ENCODE results near the gene LRRC23. TPM values are rescaled to one million over a fixed set of nuclear protein-coding genes. Genes with fewer than 3 reads are reported as not detected.
A peak's percentile ranks its signal among the peaks of the same experiment; 100 is the strongest.

The LRRC23 gene
- total and polyA plus RNA-seq, 2 of the 13 experiments (the other 11 are each of a cell fraction or from before 2014, with no cell fraction given), result 6.0 to 7.8 TPM

- TF ChIP-seq DMAP1 (CRISPR knock-in tag; IDR thresholded peaks at IDR 0.05) (peak; percentile 59; the same call in 1 of the 2 replicates), MED1 (CRISPR knock-in tag; IDR thresholded peaks at IDR 0.05) (peak; percentile 42; the same call in 1 of the 2 replicates), SP1 (IDR thresholded peaks at IDR 0.05) (no peak), SP1 (CRISPR knock-in tag; IDR thresholded peaks at IDR 0.05) (0 out of 2 replicates have a peak, but pooled peaks have one; percentile 15), ZNF318 (CRISPR knock-in tag; IDR thresholded peaks at IDR 0.05) (no peak), PPARG (CRISPR knock-in tag; conservative IDR thresholded peaks at IDR 0.05) (no peak), ARID2 (CRISPR knock-in tag; IDR thresholded peaks at IDR 0.05; ENCODE audit: borderline replicate concordance) (no peak), RAD21 (CRISPR knock-in tag; IDR thresholded peaks at IDR 0.05) (0 out of 2 replicates have a peak, but pooled peaks have one; percentile 62), ZNF674 (CRISPR knock-in tag; IDR thresholded peaks at IDR 0.05; ENCODE audit: low read depth) (no peak)
- TF ChIP-seq, protein P1, sequence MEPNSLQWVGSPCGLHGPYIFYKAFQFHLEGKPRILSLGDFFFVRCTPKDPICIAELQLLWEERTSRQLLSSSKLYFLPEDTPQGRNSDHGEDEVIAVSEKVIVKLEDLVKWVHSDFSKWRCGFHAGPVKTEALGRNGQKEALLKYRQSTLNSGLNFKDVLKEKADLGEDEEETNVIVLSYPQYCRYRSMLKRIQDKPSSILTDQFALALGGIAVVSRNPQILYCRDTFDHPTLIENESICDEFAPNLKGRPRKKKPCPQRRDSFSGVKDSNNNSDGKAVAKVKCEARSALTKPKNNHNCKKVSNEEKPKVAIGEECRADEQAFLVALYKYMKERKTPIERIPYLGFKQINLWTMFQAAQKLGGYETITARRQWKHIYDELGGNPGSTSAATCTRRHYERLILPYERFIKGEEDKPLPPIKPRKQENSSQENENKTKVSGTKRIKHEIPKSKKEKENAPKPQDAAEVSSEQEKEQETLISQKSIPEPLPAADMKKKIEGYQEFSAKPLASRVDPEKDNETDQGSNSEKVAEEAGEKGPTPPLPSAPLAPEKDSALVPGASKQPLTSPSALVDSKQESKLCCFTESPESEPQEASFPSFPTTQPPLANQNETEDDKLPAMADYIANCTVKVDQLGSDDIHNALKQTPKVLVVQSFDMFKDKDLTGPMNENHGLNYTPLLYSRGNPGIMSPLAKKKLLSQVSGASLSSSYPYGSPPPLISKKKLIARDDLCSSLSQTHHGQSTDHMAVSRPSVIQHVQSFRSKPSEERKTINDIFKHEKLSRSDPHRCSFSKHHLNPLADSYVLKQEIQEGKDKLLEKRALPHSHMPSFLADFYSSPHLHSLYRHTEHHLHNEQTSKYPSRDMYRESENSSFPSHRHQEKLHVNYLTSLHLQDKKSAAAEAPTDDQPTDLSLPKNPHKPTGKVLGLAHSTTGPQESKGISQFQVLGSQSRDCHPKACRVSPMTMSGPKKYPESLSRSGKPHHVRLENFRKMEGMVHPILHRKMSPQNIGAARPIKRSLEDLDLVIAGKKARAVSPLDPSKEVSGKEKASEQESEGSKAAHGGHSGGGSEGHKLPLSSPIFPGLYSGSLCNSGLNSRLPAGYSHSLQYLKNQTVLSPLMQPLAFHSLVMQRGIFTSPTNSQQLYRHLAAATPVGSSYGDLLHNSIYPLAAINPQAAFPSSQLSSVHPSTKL (CRISPR knock-in tag; IDR thresholded peaks at IDR 0.05), result no peak
- TF ChIP-seq, protein P2, sequence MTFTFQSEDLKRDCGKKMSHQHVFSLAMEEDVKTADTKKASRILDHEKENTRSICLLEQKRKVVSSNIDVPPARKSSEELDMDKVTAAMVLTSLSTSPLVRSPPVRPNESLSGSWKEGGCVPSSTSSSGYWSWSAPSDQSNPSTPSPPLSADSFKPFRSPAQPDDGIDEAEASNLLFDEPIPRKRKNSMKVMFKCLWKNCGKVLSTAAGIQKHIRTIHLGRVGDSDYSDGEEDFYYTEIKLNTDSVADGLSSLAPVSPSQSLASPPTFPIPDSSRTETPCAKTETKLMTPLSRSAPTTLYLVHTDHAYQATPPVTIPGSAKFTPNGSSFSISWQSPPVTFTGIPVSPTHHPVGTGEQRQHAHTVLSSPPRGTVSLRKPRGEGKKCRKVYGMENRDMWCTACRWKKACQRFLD (CRISPR knock-in tag; IDR thresholded peaks at IDR 0.05; ENCODE audit: borderline replicate concordance), result 0 out of 2 replicates have a peak, but pooled peaks have one; percentile 73
Measured at GRCh38 chr12:6961695-6962284, 57.2 kb downstream of the LRRC23 start (continued).
